Measurements from ENCODE around the gene NOL3.

NOL3 gene

DNA sequence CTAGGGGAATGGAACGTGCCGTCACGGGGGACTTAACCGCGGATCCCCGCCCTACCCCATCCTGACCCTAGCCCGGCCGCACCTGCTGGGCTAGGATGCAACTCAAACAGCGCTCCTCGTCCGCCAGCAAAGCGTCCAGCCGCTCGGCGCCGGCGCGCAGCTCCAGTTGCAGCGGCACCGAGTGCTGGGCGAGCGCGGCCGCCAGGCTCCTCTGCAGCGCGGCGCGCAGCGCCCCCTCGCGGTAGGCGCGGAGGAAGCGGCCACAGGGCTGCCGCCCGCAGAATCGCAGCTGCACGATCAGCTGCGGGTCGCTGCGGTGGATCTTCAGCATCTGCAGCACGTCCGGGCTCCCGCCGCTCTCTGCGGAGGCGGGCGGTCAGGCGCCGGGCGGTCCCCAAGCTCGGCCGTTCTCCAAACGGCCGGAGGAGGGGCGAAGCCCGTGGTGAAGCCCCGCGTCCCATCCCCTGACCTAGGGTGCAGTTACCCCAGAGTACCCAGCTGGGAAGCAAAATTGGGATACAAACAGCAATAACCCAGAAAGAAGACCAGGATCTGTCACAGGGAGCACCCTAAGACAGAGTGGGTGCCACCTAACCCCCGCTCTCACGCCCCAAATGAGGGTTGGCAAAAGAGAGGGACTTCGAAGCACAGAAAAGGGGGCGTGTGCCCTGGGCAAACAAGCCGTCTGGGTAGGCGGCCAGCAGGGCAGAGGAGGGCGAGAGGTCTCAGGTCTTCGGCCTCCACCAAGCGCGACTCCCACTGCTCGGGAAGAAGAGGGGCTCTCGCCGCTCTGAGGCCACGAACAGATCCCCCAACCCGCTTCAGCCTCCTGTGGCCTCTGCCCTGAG lies 14.8 kb upstream of the NOL3 start:
- DNase-seq (ENCODE audit: low read depth in 2 of 2) = peak; percentile 50 to 56

DNA sequence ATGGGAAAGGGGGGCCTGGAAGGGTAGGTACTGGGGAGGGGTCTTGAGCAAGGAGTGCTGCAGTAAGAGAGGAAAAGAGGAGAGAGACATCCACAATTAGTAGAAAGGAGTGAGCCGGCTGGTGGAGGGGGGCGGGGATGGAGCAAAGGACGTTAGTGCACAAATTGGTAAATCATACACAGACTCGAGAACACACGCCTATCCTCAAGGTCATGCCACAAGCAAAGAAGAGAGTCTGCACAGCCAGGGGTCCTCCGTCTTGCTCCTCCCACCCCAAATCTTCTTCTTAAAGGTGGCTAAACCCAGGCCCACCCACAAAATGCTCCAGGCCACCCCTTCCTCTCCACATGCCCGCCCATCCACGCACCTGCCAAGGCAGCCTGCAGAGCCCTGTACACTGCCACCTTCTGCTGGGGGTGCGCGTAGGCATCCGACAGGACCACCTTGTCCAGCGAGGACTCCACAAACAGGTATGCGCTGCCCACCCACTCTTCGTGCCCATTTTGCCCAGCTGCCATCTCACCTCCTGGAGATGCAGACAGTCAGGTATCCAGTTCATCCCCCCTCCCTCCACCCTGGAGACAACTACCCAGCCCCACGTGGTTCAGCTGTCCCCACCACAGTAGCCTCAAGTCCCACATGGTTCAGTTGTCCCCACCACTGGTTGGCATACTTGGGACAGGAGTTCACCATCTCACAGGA lies 14.0 kb upstream of the NOL3 start:
- no peak for DNase-seq (ENCODE audit: low read depth in 2 of 2)

GRCh38 chr16:67157106-67157748 lies 13.1 kb upstream of the NOL3 start:
- DNase-seq (ENCODE audit: low read depth in 2 of 2) = no peak

DNA sequence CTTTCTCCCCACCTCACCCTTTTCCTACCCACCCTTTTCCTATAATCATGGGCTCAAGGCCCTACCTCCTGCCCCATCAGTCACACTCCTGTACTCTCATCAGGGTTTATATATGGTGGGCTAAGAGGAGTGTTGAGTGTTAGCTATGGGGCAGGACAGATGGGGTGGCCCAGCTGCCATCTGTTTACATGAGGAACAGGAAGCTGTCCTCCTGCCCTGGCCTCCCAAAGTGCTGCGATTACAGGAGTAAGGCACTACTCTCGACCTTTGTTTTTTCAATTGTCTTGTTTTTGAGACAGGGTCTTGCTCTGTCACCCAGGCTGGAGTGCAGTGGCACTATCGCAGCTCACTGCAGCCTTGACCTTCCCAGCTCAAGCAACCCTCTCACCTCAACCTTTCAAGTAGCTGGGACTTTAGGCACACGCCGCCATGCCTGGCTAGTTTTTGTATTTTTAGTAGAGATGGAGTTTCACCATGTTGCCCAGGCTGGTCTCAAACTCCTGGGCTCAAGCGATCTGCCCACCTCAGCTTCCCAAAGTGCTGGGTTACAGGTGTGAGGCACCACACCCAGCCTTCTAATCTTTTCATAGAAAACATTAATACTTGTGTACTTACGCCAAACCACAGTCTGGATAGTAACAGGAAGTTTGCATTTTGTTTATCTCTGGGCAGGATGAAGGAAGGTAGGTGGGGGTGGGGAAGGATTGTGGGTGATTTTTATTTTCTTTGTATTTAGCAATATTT lies 12.3 kb upstream of the NOL3 start:
- no peak for DNase-seq (ENCODE audit: low read depth in 2 of 2)

- DNase-seq (ENCODE audit: low read depth in 2 of 2) = peak; percentile 37 to 68
These were observed 11.4 kb upstream of the NOL3 start for GRCh38 chr16:67158637-67159600.

DNA sequence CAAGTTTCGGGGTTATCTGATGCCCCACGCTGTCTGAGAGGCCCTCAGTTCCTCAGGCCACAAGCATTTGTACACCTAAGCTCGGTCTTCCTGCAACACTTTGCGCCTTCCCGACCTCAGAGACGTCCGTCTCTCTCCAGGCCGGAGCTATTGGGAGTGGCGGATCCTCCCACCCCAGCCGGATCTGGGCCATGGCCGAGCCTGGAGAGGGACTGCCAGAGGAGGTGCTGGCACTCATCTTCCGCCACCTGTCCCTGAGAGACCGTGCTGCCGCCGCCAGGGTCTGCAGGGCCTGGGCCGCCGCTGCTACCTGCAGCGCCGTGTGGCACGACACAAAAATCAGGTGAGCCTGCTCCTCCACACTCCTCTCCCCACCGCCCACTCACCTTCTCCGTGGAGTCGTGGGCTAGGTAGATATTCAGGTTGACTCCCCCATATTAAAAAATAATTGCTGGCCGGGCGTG lies 8.7 kb upstream of the NOL3 start:
- DNase-seq (ENCODE audit: low read depth in 2 of 2) = no peak

DNA sequence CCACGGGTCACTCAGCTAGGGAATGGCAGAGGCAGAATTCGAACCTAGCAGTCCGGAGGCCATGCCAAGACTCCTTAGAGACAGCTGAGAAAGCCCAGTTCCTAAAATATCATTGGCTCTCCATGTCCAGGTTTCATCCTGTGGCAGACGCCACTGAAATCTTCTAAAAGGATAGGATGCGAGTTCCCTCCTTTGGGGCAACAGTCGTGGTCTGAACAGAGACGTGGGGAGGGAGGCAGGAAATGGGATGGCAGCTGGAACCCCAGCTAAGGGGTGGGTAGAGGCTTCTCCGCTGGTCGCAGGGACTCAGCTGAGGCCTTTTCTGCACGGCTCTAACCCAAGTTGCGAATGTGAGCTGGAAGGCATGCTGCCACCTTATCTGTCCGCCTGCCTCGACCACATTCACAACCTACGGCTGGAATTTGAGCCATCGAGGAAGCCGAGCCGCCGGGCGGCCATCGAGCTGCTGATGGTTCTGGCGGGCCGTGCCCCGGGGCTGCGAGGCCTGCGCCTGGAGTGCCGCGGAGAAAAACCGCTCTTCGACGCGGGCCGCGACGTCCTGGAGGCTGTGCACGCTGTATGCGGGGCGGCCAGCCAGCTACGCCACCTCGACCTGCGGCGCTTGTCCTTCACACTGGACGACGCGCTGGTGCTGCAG lies 7.7 kb upstream of the NOL3 start:
- DNase-seq (ENCODE audit: low read depth in 2 of 2) = no peak

- DNase-seq (ENCODE audit: low read depth in 2 of 2) = no peak
These were observed 7.0 kb upstream of the NOL3 start for GRCh38 chr16:67163164-67163998.

- no peak for DNase-seq (ENCODE audit: low read depth in 2 of 2)
These were observed 6.3 kb upstream of the NOL3 start for GRCh38 chr16:67163999-67164558.

DNA sequence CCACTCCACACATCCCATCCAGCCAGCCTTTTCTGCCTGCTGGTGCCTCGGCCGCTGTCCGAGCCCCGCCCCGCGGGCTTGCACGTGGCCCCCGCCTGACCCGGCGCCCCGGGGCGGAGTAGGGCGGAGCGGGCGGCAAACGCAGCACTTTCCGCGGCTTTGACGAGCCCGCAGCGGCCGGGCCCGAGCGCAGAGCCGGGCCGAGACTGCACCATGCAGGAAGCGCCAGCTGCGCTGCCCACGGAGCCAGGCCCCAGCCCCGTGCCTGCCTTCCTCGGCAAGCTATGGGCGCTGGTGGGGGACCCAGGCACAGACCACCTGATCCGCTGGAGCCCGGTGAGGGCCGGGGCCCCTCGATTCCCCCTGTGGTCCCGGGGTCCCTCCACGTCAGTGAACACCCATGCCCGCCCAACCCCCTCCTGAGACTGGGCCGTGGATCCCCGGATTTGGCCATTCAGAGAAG lies 5.7 kb upstream of the NOL3 start, which contains the start of gene HSF4:
TSS of gene HSF4 (plus strand) at position 147 of the 463 bp plus-strand sequence. CDS start at position 214, 67 bp downstream.
- no peak for DNase-seq (ENCODE audit: low read depth in 2 of 2)

DNA sequence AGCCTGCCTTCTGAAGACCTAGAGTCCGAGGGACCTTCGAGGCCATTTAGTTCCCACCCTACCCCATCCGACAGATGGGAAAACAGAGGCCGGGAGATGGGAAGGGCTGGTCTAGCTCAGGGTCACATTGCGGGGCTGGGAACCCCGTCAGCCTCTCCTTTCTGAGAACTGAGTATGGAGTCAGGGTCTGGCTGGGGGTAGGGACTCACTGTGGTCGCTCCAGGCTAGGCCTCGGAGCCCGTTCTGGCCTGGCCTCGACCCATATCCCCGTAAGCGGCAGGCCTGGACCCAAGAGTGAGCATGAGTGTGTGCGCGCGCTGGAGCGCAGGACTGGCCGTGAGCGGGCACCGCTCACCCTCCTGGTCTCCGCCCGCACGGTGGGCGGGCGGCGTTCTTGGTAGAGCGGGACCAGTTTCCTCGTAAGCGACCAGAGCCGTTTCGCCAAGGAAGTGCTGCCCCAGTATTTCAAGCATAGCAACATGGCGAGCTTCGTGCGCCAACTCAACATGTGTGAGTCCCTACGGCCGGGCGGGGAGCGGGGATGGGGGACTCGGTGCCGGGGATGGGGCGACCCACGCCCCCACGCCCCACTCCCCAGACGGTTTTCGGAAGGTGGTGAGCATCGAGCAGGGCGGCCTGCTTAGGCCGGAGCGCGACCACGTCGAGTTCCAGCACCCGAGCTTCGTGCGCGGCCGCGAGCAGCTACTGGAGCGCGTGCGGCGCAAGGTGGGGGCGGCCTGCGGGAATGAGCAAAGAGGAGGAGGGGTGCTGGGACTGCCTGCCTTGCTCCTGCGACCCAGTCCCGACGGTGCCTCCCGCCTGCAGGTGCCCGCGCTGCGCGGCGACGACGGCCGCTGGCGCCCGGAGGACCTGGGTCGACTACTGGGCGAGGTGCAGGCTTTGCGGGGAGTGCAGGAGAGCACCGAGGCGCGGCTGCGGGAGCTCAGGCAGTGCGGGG lies 4.9 kb upstream of the NOL3 start:
- DNase-seq (ENCODE audit: low read depth in 2 of 2) = no peak

DNA sequence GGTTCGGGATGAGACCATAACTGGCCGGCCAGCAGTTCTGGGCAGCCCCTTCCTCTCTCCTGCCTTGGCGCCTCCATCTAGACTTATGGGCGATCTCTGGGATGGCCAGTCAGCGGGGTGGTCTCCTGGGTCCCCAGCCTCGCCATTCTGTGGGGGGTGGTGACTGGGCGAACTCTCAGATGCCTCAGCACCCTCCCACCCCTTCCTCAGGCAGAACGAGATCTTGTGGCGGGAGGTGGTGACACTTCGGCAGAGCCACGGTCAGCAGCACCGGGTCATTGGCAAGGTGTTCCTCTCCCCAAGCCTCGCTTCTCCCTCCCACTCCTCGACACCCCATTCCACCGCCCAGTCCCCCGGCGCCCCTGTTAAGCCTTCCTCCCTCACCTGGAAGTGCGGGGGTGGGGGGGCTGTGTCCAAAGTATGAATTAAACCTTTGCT lies 4.2 kb upstream of the NOL3 start:
- DNase-seq (ENCODE audit: low read depth in 2 of 2) = no peak

GRCh38 chr16:67166598-67167168 lies 3.7 kb upstream of the NOL3 start:
- no peak for DNase-seq (ENCODE audit: low read depth in 2 of 2)

DNA sequence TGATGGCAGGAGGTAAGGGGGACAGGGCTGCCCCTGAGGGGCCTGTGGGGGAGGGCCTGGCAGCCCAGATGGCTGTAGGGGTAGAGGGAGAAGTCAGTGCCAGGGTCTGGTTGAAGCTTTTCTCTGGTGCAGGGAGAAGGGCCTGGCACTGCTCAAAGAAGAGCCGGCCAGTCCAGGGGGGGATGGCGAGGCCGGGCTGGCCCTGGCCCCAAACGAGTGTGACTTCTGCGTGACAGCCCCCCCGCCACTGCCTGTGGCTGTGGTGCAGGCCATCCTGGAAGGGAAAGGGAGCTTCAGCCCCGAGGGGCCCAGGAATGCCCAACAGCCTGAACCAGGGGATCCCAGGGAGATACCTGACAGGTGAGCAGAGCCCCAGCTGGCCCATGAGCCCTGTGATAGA lies 2.8 kb upstream of the NOL3 start:
- no peak for DNase-seq (ENCODE audit: low read depth in 2 of 2)

DNA sequence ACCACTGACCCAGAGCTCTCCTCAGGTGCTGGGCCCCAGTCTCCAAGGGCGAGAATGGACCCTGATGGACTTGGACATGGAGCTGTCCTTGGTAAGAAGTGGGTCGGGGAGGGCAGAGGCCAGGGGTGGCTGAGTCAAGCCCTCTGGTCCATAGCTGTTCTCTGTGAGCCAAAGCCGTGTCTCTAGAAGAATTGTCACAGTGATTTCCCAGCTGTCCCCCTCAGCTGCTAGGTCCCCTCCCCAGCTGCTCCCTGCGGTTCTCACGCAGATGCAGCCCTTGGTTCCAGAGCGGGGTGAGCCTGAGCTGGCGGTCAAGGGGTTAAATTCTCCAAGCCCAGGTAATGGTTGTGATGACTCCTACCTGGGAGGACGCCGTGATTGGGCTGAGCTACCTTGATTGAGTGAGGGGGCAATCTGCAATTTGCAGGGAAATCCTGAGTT lies 1.3 kb upstream of the NOL3 start:
- DNase-seq (ENCODE audit: low read depth in 2 of 2) = no peak

GRCh38 chr16:67169642-67170167 lies 633 bp upstream of the NOL3 start:
- DNase-seq (ENCODE audit: low read depth in 2 of 2) = no peak

Measured in stimulated activated CD8-positive, alpha-beta memory T cell treated with anti-CD3 and anti-CD28 coated beads, Interleukin-7, amount 100 ng/mL, for 1 hour (primary cell).